Right cardiac atrium (tissue), 5 donors: ENCODE measurements around the gene GREM2. TPM values are rescaled to one million over a fixed set of nuclear protein-coding genes. Genes with fewer than 3 reads are reported as not detected.

Experiments
- ATAC-seq, 2 donors: fragments of 200-7000 bp; cut with Tn5 transposase; one replicate each; pipeline versions ENCODE4 v1.8.0 to v1.9.1; 2020; ENCODE audit warnings: moderate library complexity in 2 of 2, mild to moderate bottlenecking in 1 of 2
- DNase-seq, 3 donors: peaks; one replicate each; pipeline ENCODE4 v3.0.0-alpha.2; 2020
- H3K27ac ChIP-seq: one replicate; pipeline ENCODE4 v1.5.1; 2013; ENCODE audit warnings: mild to moderate bottlenecking, low read length, control low read depth, moderate library complexity
- H3K27me3 ChIP-seq: one replicate; pipeline ENCODE4 v1.6.1; 2013; ENCODE audit not compliant: control insufficient read depth, insufficient read depth
- H3K4me1 ChIP-seq: one replicate; pipeline ENCODE4 v1.6.1; 2013; ENCODE audit warnings: low read length; ENCODE audit not compliant: control insufficient read depth, insufficient read depth
- H3K4me3 ChIP-seq: one replicate; pipeline ENCODE4 v1.5.1; 2013; ENCODE audit warnings: low read length, control low read depth
- H3K9me3 ChIP-seq: one replicate; pipeline ENCODE4 v1.6.1; 2013; ENCODE audit warnings: low read length; ENCODE audit not compliant: control insufficient read depth
- WGBS: extraction: QIAGEN DNeasy Blood & Tissue Kit; methylation state at CpG from one replicate; pipeline ENCODE4 v1.1.7; 2013; 5-methylcytosine and 5-hydroxymethylcytosine counted together
- intact Hi-C, 4 donors: fragments of 100-400 bp; cut with DNase I; formaldehyde crosslinking; loops; one replicate each; pipeline versions ENCODE4 v1.11.0 to v1.14.0; 2022 to 2023
- long read RNA-seq, 4 donors: library from polyadenylated mRNA; unstranded; transcript quantifications; one replicate each; pipeline ENCODE4 v2.0.0, GENCODE V29; 2020 to 2021
- polyA plus RNA-seq: library from polyadenylated mRNA; stranded (reverse); fragments of 200-250 nt; gene quantifications from one replicate; pipeline ENCODE4 v1.2.3, GENCODE V29; 2013
- total RNA-seq, 4 donors: library from RNA; stranded (reverse); fragmentation: NEBNext Ultra II Directional; extraction: Animal tissue kit (Norgen Biotek cat#: 25700); gene quantifications; one replicate each; pipeline ENCODE4 v1.2.1, GENCODE V29; 2021
- donor health status: healthy with polysubstance abuse.
- donor health status: DM: no; HTN: yes; CAD: no.
- donor health status: DM: no; HTN: no; CAD: no.
- donor health status: DM: no; HTN: yes; CAD: no; lungs with severe emphysema.
- donor health status: DM: yes; HTN: yes; CAD: no.

Gene GREM2
- under 1 TPM in 1 of 4 donors, not detected in 3; 0.09 TPM for total RNA-seq
- polyA plus RNA-seq = 0.23 TPM
- long read RNA-seq, donor 1 = 0 reads
- long read RNA-seq, donor 2 = 0 reads
- long read RNA-seq, donor 3 = 0 reads
- long read RNA-seq, donor 4 = 0 reads

GRCh38 chr1:240611619-240612480 lies at the start of gene GREM2:
TSS of gene GREM2 (minus strand) at chr1:240612155. CDS start at chr1:240493475, 118,680 bp downstream.
- Histone ChIP-seq H3K27ac (no peak within 1 kb of the TSS), H3K27me3 (peaks cover 5% of the 10 kb centered on the region)
- WGBS = 1% methylated on average over 40 of the region's 40 CpGs

GRCh38 chr1:240658312-240658960 lies 46.5 kb upstream of the GREM2 start:
- intact Hi-C loops = no loop called here
- WGBS = 76% methylated on average over 12 of the region's 12 CpGs
- DNase-seq (no peak), ATAC-seq (no peak)
- no peaks in the 10 kb centered on the region for H3K27me3 ChIP-seq
- no peaks in the 10 kb centered on the region for H3K9me3 ChIP-seq
- no peak overlapping the region for H3K27ac ChIP-seq
- H3K4me3 ChIP-seq = no peak overlapping the region
- H3K4me1 ChIP-seq = no peaks in the 10 kb centered on the region

More at GRCh38 chr1:240611619-240612480, at the start of gene GREM2:
- peak; percentile 14 to 57 (median 52) for DNase-seq
- H3K4me1 ChIP-seq = no peaks in the 10 kb centered on the region
- intact Hi-C loops = no loop called here
- ATAC-seq = peak; percentile 60 to 70
- no peaks in the 10 kb centered on the region for H3K9me3 ChIP-seq
- peak within 1 kb of the TSS; percentile 62 for H3K4me3 ChIP-seq

GRCh38 chr1:240656531-240656930 lies 44.6 kb upstream of the GREM2 start:
- 77% methylated on average over 4 of the region's 4 CpGs for WGBS
- no peak for DNase-seq
- Histone ChIP-seq H3K4me1 (no peaks in the 10 kb centered on the region), H3K27ac (no peak overlapping the region), H3K27me3 (no peaks in the 10 kb centered on the region), H3K4me3 (no peak overlapping the region), H3K9me3 (no peaks in the 10 kb centered on the region)
- no peak for ATAC-seq
- intact Hi-C loops = no loop called here

GRCh38 chr1:240652961-240653409 lies 41.0 kb upstream of the GREM2 start:
- intact Hi-C loops = no loop called here

GRCh38 chr1:240652549-240652948 lies 40.6 kb upstream of the GREM2 start:
- Histone ChIP-seq H3K27ac (no peak overlapping the region), H3K27me3 (no peaks in the 10 kb centered on the region), H3K4me1 (no peaks in the 10 kb centered on the region), H3K4me3 (no peak overlapping the region), H3K9me3 (no peaks in the 10 kb centered on the region)
- WGBS = 30% methylated on average over 8 of the region's 8 CpGs
- DNase-seq (no peak), ATAC-seq (no peak)
- intact Hi-C loops = no loop called here

More at GRCh38 chr1:240652961-240653409, 41.0 kb upstream of the GREM2 start:
- ATAC-seq (no peak), DNase-seq (no peak)
- no peaks in the 10 kb centered on the region for H3K9me3 ChIP-seq
- no peaks in the 10 kb centered on the region for H3K4me1 ChIP-seq
- no peak overlapping the region for H3K4me3 ChIP-seq
- 79% methylated on average over 3 of the region's 3 CpGs for WGBS
- H3K27ac ChIP-seq = no peak overlapping the region
- no peaks in the 10 kb centered on the region for H3K27me3 ChIP-seq

- Histone ChIP-seq H3K9me3 (no peaks in the 10 kb centered on the region), H3K27me3 (no peaks in the 10 kb centered on the region), H3K4me3 (no peak overlapping the region), H3K4me1 (no peaks in the 10 kb centered on the region), H3K27ac (no peak overlapping the region)
- intact Hi-C loops = no loop called here
- ATAC-seq = no peak
- DNase-seq = no peak
These were observed 38.9 kb upstream of the GREM2 start for GRCh38 chr1:240650877-240651276.

- no peak for DNase-seq
- 81% methylated on average over 17 of the region's 17 CpGs for WGBS
- H3K9me3 ChIP-seq = no peaks in the 10 kb centered on the region
- no peaks in the 10 kb centered on the region for H3K27me3 ChIP-seq
- ATAC-seq = no peak
- no peaks in the 10 kb centered on the region for H3K4me1 ChIP-seq
- H3K27ac ChIP-seq = no peak overlapping the region
- no peak overlapping the region for H3K4me3 ChIP-seq
- intact Hi-C loops = no loop called here
These were observed 38.1 kb upstream of the GREM2 start for GRCh38 chr1:240649733-240650721.

- H3K4me1 ChIP-seq = no peaks in the 10 kb centered on the region
- intact Hi-C loops = no loop called here
- H3K27ac ChIP-seq = no peak overlapping the region
- H3K27me3 ChIP-seq = no peaks in the 10 kb centered on the region
- ATAC-seq (no peak), DNase-seq (no peak)
- no peaks in the 10 kb centered on the region for H3K9me3 ChIP-seq
- WGBS = 73% methylated on average over 7 of the region's 7 CpGs
- no peak overlapping the region for H3K4me3 ChIP-seq
These were observed 34.8 kb upstream of the GREM2 start for GRCh38 chr1:240646571-240647240.

GRCh38 chr1:240644732-240645131 lies 32.8 kb upstream of the GREM2 start:
- H3K9me3 ChIP-seq = no peaks in the 10 kb centered on the region
- intact Hi-C loops = no loop called here
- H3K27ac ChIP-seq = no peak overlapping the region
- DNase-seq (no peak), ATAC-seq (no peak)
- no peak overlapping the region for H3K4me3 ChIP-seq
- H3K4me1 ChIP-seq = no peaks in the 10 kb centered on the region
- no peaks in the 10 kb centered on the region for H3K27me3 ChIP-seq
- WGBS = 65% methylated on average over 6 of the region's 6 CpGs
